Activated T-cell treated with anti-CD3 and anti-CD28 coated beads for 48 hours (primary cell): ENCODE results near the gene ZNF468.
"Not testable (repeated sequence)": the region's sequence is repeated elsewhere in the genome, so short reads cannot be mapped to it uniquely, and the experiment has no call there.

Source experiments
- DNase-seq: peaks from one replicate; pipeline ENCODE4 v3.0.0-alpha.2; 2020; ENCODE audit warnings: low read depth

ZNF468 gene

GRCh38 chr19:52857378-52858191 lies at the start of gene ZNF468:
TSS of gene ZNF468 (minus strand) at chr19:52857619. CDS start at chr19:52854272, 3,347 bp downstream.
- peak; percentile 60 for DNase-seq

- not testable (repeated sequence) for DNase-seq
Measured at GRCh38 chr19:52904052-52904780, 46.8 kb upstream of the ZNF468 start.

GRCh38 chr19:52901842-52902241 lies 44.4 kb upstream of the ZNF468 start:
- DNase-seq, result no peak

GRCh38 chr19:52898596-52898995 lies 41.2 kb upstream of the ZNF468 start:
- DNase-seq, result not testable (repeated sequence)

GRCh38 chr19:52898101-52898500 lies 40.7 kb upstream of the ZNF468 start:
- no peak for DNase-seq

- peak; percentile 84 for DNase-seq
Measured at GRCh38 chr19:52897138-52897935, 39.9 kb upstream of the ZNF468 start, which contains the start of gene ZNF320. TSS of gene ZNF320 (minus strand) at chr19:52897635. CDS start at chr19:52890255, 7,380 bp downstream.

GRCh38 chr19:52896431-52897137 lies 39.2 kb upstream of the ZNF468 start:
- no peak for DNase-seq

GRCh38 chr19:52891336-52891735 lies 33.9 kb upstream of the ZNF468 start:
- DNase-seq, result no peak

- DNase-seq, result no peak
Measured at GRCh38 chr19:52889931-52890330, 32.5 kb upstream of the ZNF468 start.

- DNase-seq, result no peak
Measured at GRCh38 chr19:52889076-52889475, 31.7 kb upstream of the ZNF468 start.

- no peak for DNase-seq
Measured at GRCh38 chr19:52880895-52881389, 23.5 kb upstream of the ZNF468 start.

- not testable (repeated sequence) for DNase-seq
Measured at GRCh38 chr19:52872996-52873395, 15.6 kb upstream of the ZNF468 start.

- no peak for DNase-seq
Measured at GRCh38 chr19:52871466-52871865, 14.0 kb upstream of the ZNF468 start.

- DNase-seq, result not testable (repeated sequence)
Measured at GRCh38 chr19:52868031-52868430, 10.6 kb upstream of the ZNF468 start.

- DNase-seq, result not testable (repeated sequence)
Measured at GRCh38 chr19:52856540-52857377, 660 bp downstream of the ZNF468 start.

GRCh38 chr19:52847352-52847751 lies 10.1 kb downstream of the ZNF468 start:
- DNase-seq, result not testable (repeated sequence)

GRCh38 chr19:52840825-52841465 lies 16.5 kb downstream of the ZNF468 start:
- DNase-seq, result not testable (repeated sequence)

GRCh38 chr19:52834289-52834688 lies 23.1 kb downstream of the ZNF468 start:
- not testable (repeated sequence) for DNase-seq

GRCh38 chr19:52833541-52833940 lies 23.9 kb downstream of the ZNF468 start:
- not testable (repeated sequence) for DNase-seq

GRCh38 chr19:52829866-52830265 lies 27.6 kb downstream of the ZNF468 start:
- not testable (repeated sequence) for DNase-seq
